GM21390 (cell line): Measurements from ENCODE around the gene DNALI1.

ENCODE experiments used
- ATAC-seq: cut with Tn5 transposase; IDR thresholded peaks from one replicate; pipeline ENCODE4 v1.9.1; 2021; ENCODE audit not compliant: unreplicated experiment

DNALI1 gene

DNA sequence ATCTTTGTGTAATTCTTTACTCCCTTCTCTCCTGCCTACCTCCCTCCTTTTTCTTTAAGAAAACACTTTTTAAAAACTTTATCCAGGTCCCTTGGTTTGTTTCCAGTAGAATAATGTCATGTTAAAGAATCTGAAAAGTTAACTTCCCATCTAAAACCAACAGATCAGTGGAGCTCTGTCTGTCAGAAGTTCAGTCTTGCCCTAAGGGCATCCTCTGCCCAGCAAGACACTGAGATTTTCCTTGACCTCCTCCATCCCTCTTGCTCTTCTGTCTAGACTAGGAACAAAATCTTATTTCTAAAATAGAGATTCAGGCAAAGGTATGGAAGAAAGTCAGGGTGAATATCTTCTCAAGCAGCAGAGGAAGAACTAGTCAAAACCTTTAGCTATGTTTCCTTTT is 44.7 kb downstream of the DNALI1 start:
- no peak for ATAC-seq

- ATAC-seq = no peak
These were observed 46.3 kb downstream of the DNALI1 start for GRCh38 chr1:37602750-37603694.

GRCh38 chr1:37605061-37605650 is 48.4 kb downstream of the DNALI1 start:
- no peak for ATAC-seq

DNA sequence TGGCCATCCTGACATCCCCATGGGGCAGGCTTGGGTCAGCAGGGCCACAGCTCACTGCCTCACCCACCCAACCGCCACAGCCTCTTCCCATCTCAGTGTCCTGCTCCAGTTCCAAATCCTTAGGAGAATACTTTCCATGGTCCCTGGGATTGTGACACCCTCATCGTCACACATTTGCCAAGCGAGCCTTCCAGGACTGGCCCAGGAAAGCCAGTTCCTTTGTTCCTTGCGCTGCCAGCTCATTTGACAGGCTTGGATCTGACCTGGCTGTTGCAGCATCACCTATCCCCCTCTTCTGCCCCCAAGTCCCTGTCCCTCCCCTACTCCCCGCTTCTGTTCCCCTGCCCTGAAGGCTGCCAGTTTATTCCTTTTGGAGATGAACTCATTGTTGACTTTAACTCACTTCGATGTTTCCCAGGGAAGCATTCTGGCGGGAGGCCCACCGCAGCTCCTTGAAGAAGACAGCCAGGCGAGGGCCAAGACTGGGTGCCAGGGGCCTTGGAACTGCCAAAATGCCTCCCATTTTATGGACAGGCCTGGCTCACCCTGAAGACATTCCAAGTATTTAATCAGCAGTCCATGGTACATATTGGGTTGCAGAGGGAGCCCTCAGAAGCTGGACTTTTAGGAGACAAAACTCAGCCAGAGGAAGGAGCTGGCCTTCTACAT is 49.2 kb downstream of the DNALI1 start:
- no peak for ATAC-seq

DNA sequence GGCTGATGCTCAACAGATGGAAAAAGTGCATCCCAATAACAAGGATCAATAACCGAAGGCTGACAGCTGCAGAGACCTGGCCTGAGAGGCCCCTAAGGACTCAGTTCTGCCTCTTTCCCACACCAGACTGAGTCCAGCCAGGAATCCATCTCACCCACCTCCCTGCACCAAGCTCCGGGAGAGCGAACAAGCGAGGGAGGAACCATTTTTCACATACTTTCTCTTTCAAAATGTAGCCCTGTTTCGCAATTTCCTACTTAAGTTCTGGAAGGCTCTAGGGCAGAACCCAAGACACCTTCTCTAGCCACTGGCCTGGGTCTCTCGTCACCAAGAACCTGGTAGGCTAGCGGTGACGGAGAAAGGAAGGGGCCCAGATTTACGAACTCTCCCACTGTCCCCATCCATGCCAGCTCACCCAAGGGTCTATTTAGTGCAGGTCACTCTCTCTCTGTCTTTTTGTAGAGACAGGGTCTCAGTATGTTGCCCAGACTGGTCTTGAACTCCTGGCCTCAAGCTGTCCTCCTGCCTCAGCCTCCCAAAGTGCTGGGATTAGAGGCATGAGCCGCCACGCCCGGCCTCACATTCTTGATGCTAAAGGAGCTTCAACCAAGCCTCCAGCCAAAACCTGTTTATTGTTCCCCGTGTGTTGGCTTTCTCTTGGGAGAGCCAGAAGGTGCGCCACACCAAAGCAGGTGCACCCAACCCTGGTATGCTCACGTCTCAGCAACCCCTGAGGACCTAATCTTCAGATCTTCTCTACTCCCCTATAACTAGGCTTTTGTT is 49.9 kb downstream of the DNALI1 start:
- no peak for ATAC-seq

DNA sequence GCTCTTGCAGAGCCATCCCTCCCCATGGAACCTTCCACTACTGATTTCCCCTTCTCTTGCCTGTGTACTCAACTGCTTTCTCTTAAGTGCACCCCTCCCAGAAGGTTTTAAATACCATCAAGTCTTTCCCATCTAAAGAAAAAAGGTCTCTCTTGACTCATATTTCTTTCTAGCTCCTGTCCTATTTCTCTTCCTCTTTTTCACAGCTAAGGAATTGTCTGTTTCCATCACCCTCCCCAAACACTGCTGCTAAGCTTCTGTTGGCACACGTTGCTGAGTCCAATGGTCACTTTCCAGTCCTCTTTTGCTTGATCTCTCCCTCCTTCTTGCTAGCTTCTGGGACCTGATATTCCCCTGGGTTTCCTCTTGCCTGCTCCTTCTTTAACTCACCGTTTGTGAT is 52.3 kb downstream of the DNALI1 start:
- ATAC-seq = no peak

GRCh38 chr1:37609994-37610393 is 53.3 kb downstream of the DNALI1 start:
- ATAC-seq = no peak

GRCh38 chr1:37612186-37612585 is 55.4 kb downstream of the DNALI1 start:
- ATAC-seq = no peak

DNA sequence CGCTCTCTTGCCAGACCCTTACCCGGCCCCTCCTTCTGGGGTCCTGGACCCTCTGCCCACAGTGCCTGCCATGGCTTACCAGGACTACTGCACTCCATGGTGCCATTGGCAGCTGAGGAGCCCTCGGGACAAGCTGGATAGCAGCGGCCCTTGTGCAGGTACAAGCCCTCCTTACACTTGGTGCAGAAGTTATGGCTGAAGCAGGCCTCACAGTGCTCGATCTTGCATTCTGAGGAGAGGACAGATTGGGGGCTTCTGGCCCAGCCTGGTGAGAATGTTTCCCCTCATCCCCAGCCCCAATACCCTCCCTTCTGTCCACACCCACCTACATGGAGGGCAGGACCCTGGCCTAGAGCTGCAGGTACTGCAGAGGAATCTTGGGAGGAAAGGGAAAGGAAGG is 57.4 kb downstream of the DNALI1 start:
- ATAC-seq = no peak

GRCh38 chr1:37616330-37616729 is 59.6 kb downstream of the DNALI1 start:
- ATAC-seq = no peak
